Right cardiac atrium (tissue), 5 donors: ENCODE data around the gene CSMD2. TPM values are rescaled to one million over a fixed set of nuclear protein-coding genes. Genes with fewer than 3 reads are reported as not detected.
A peak's percentile ranks its signal among the peaks of the same experiment; 100 is the strongest.

Experiments
- ATAC-seq, 2 donors: fragments of 200-7000 bp; cut with Tn5 transposase; one replicate each; pipeline versions ENCODE4 v1.8.0 to v1.9.1; 2020; ENCODE audit warnings: moderate library complexity in 2 of 2, mild to moderate bottlenecking in 1 of 2
- DNase-seq, 3 donors: peaks; one replicate each; pipeline ENCODE4 v3.0.0-alpha.2; 2020
- H3K27ac ChIP-seq: one replicate; pipeline ENCODE4 v1.5.1; 2013; ENCODE audit warnings: mild to moderate bottlenecking, low read length, control low read depth, moderate library complexity
- H3K27me3 ChIP-seq: one replicate; pipeline ENCODE4 v1.6.1; 2013; ENCODE audit not compliant: control insufficient read depth, insufficient read depth
- H3K4me1 ChIP-seq: one replicate; pipeline ENCODE4 v1.6.1; 2013; ENCODE audit warnings: low read length; ENCODE audit not compliant: control insufficient read depth, insufficient read depth
- H3K4me3 ChIP-seq: one replicate; pipeline ENCODE4 v1.5.1; 2013; ENCODE audit warnings: low read length, control low read depth
- H3K9me3 ChIP-seq: one replicate; pipeline ENCODE4 v1.6.1; 2013; ENCODE audit warnings: low read length; ENCODE audit not compliant: control insufficient read depth
- WGBS: extraction: QIAGEN DNeasy Blood & Tissue Kit; methylation state at CpG from one replicate; pipeline ENCODE4 v1.1.7; 2013; 5-methylcytosine and 5-hydroxymethylcytosine counted together
- intact Hi-C, 4 donors: fragments of 100-400 bp; cut with DNase I; formaldehyde crosslinking; loops; one replicate each; pipeline versions ENCODE4 v1.11.0 to v1.14.0; 2022 to 2023
- polyA plus RNA-seq: library from polyadenylated mRNA; stranded (reverse); fragments of 200-250 nt; gene quantifications from one replicate; pipeline ENCODE4 v1.2.3, GENCODE V29; 2013
- total RNA-seq, 4 donors: library from RNA; stranded (reverse); fragmentation: NEBNext Ultra II Directional; extraction: Animal tissue kit (Norgen Biotek cat#: 25700); gene quantifications; one replicate each; pipeline ENCODE4 v1.2.1, GENCODE V29; 2021
- donor health status: healthy with polysubstance abuse.
- donor health status: DM: no; HTN: yes; CAD: no.
- donor health status: DM: no; HTN: no; CAD: no.
- donor health status: DM: no; HTN: yes; CAD: no; lungs with severe emphysema.
- donor health status: DM: yes; HTN: yes; CAD: no.

CSMD2 gene
- total and polyA plus RNA-seq, 5 donors = 0.11 to 0.59 (median 0.38) TPM

DNA sequence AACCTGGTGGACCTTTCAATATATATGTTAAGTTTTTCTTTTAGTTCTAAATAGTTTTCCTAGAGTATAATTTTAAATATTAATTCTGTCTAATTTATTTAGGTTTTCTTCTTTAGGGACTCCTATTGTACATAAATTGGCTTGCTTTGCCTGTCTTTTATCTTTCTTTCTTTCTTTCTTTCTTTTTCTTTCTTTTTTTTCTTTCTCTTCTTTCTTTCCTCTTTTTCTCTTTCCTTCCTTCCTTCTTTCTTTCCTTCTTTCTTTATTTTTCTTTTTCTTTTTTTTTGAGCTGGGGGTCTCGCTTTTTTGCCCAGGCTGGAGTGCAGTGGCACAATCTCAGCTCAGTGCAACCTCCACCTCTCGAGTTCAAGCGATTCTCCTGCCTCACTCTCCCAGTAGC, 657.4 kb downstream of the CSMD2 start:
- no peaks in the 10 kb centered on the region for H3K4me1 ChIP-seq
- no peaks in the 10 kb centered on the region for H3K9me3 ChIP-seq
- H3K27me3 ChIP-seq = no peaks in the 10 kb centered on the region
- DNase-seq = no peak
- WGBS = 92% methylated on average over 3 of the region's 3 CpGs
- ATAC-seq = no peak
- no peak overlapping the region for H3K4me3 ChIP-seq
- H3K27ac ChIP-seq = no peak overlapping the region
- intact Hi-C loops = no loop called here

- ATAC-seq (no peak), DNase-seq (no peak)
- Histone ChIP-seq H3K4me3 (no peak overlapping the region), H3K27me3 (no peaks in the 10 kb centered on the region), H3K9me3 (no peaks in the 10 kb centered on the region), H3K4me1 (no peaks in the 10 kb centered on the region), H3K27ac (no peak overlapping the region)
- intact Hi-C loops = no loop called here
- WGBS = 83% methylated on average over 1 of the region's 1 CpG
Observed at GRCh38 chr1:33503506-33503905, 661.5 kb downstream of the CSMD2 start.

DNA sequence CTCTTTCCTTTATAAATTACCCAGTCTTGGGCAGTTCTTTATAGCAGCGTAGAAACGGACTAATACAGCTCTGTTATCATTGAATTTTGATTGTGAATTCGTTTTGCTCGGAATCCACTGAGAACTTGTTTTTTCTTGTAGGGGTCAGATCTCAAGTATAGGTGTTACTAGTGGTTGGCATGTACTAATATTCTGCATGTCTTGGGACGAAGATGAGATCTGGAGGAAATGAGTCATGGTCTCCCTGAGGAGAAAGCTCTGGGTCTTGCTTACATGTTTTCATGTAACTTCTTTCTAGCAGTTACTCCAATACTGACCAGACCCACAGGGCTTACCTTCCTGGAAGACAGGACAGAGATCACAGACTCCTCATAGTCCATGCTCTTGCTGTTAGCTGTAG, 662.3 kb downstream of the CSMD2 start:
- Histone ChIP-seq H3K4me1 (no peaks in the 10 kb centered on the region), H3K9me3 (no peaks in the 10 kb centered on the region), H3K27me3 (no peaks in the 10 kb centered on the region), H3K27ac (no peak overlapping the region), H3K4me3 (no peak overlapping the region)
- ATAC-seq = no peak
- intact Hi-C loops = no loop called here
- no peak for DNase-seq
- 62% methylated on average over 5 of the region's 5 CpGs for WGBS

- H3K27ac ChIP-seq = no peak overlapping the region
- intact Hi-C loops = no loop called here
- 90% methylated on average over 8 of the region's 8 CpGs for WGBS
- H3K4me3 ChIP-seq = no peak overlapping the region
- DNase-seq (no peak), ATAC-seq (no peak)
- H3K4me1 ChIP-seq = no peaks in the 10 kb centered on the region
- H3K9me3 ChIP-seq = no peaks in the 10 kb centered on the region
- no peaks in the 10 kb centered on the region for H3K27me3 ChIP-seq
Observed at GRCh38 chr1:33501774-33502173, 663.3 kb downstream of the CSMD2 start.

- Histone ChIP-seq H3K4me3 (no peak overlapping the region), H3K27ac (no peak overlapping the region), H3K27me3 (no peaks in the 10 kb centered on the region), H3K9me3 (no peaks in the 10 kb centered on the region), H3K4me1 (no peaks in the 10 kb centered on the region)
- DNase-seq = no peak
- intact Hi-C loops = no loop called here
- WGBS = 88% methylated on average over 2 of the region's 2 CpGs
- no peak for ATAC-seq
Observed at GRCh38 chr1:33501309-33501708, 663.7 kb downstream of the CSMD2 start.

DNA sequence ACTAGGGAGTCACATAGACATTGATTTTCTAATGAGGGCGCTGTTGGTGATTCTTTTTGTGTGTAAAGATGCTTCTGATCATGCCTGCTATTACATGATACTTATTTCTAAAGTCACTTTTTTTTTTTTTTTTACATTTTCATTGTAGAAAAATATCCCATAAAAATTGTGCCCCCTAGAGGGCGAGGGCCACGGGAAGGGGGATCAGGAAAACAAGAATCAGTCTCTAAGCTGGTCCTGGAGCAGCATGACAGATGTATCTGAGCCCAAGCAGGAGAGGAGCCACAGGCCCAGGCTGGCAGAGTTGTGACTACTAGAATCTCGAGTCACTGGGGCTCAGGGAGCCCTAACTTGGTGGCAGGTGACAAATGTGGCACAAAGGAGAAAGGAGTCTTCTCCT, 664.5 kb downstream of the CSMD2 start:
- intact Hi-C loops = no loop called here
- Histone ChIP-seq H3K4me3 (no peak overlapping the region), H3K27ac (no peak overlapping the region), H3K9me3 (no peaks in the 10 kb centered on the region), H3K27me3 (no peaks in the 10 kb centered on the region), H3K4me1 (no peaks in the 10 kb centered on the region)
- no peak for ATAC-seq
- 72% methylated on average over 4 of the region's 4 CpGs for WGBS
- DNase-seq = no peak

- H3K4me1 ChIP-seq = no peaks in the 10 kb centered on the region
- no peak overlapping the region for H3K27ac ChIP-seq
- H3K9me3 ChIP-seq = peaks cover 14% of the 10 kb centered on the region
- DNase-seq (no peak), ATAC-seq (no peak)
- H3K4me3 ChIP-seq = no peak overlapping the region
- intact Hi-C loops = no loop called here
- no peaks in the 10 kb centered on the region for H3K27me3 ChIP-seq
- WGBS = 98% methylated on average over 1 of the region's 1 CpG
Observed at GRCh38 chr1:33497410-33497809, 667.6 kb downstream of the CSMD2 start.

GRCh38 chr1:33494929-33495328, 670.1 kb downstream of the CSMD2 start:
- peaks cover 14% of the 10 kb centered on the region for H3K9me3 ChIP-seq

GRCh38 chr1:33488624-33489023, 676.4 kb downstream of the CSMD2 start:
- Histone ChIP-seq H3K4me3 (no peak overlapping the region), H3K27me3 (no peaks in the 10 kb centered on the region), H3K27ac (no peak overlapping the region), H3K9me3 (peaks cover 3% of the 10 kb centered on the region), H3K4me1 (no peaks in the 10 kb centered on the region)
- intact Hi-C loops = no loop called here
- 96% methylated on average over 2 of the region's 2 CpGs for WGBS
- DNase-seq (no peak), ATAC-seq (no peak)

More at GRCh38 chr1:33494929-33495328, 670.1 kb downstream of the CSMD2 start:
- no peak overlapping the region for H3K27ac ChIP-seq
- no peaks in the 10 kb centered on the region for H3K4me1 ChIP-seq
- WGBS = 98% methylated on average over 9 of the region's 9 CpGs
- intact Hi-C loops = no loop called here
- ATAC-seq (no peak), DNase-seq (no peak)
- no peaks in the 10 kb centered on the region for H3K27me3 ChIP-seq
- no peak overlapping the region for H3K4me3 ChIP-seq

DNA sequence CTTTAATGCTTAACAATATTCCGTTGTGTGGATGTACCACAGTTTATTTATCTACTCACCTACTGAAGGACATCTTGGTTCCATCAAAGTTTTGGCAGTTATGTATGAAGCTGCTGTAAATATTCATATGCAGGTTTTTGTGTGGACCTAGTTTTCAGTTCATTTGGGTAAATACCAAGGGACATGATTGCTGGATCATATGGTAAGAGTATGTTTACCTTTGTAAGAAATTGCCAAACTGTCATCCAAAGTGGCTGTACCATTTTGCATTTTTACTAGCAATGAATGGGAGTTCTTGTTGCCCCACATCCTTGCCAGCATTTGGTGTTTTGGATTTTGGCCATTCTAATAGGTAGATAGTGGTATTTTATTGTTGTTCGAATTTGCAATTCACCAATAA, 682.6 kb downstream of the CSMD2 start:
- H3K27me3 ChIP-seq = no peaks in the 10 kb centered on the region
- 97% methylated on average over 2 of the region's 2 CpGs for WGBS
- no peak overlapping the region for H3K27ac ChIP-seq
- no peaks in the 10 kb centered on the region for H3K4me1 ChIP-seq
- ATAC-seq (no peak), DNase-seq (no peak)
- H3K9me3 ChIP-seq = no peaks in the 10 kb centered on the region
- intact Hi-C loops = no loop called here
- no peak overlapping the region for H3K4me3 ChIP-seq

- 73% methylated on average over 4 of the region's 4 CpGs for WGBS
- Histone ChIP-seq H3K9me3 (no peaks in the 10 kb centered on the region), H3K27me3 (no peaks in the 10 kb centered on the region), H3K4me3 (no peak overlapping the region), H3K27ac (no peak overlapping the region), H3K4me1 (peaks cover 5% of the 10 kb centered on the region)
- DNase-seq (no peak), ATAC-seq (no peak)
- intact Hi-C loops = loop anchor here in 2 of 4 donors (5.0 to 10.0 kb wide), 2 partner anchors 130 to 137 kb away; no protein-coding TSS in a partner anchor
Observed at GRCh38 chr1:33477451-33477850, 687.6 kb downstream of the CSMD2 start.

GRCh38 chr1:33473900-33474299, 691.1 kb downstream of the CSMD2 start:
- peaks cover 5% of the 10 kb centered on the region for H3K4me1 ChIP-seq
- no peak overlapping the region for H3K4me3 ChIP-seq
- intact Hi-C loops = loop anchor here in 2 of 4 donors (5.0 to 10.0 kb wide), 3 partner anchors 138 to 337 kb away; no protein-coding TSS in a partner anchor

More at GRCh38 chr1:33473900-33474299, 691.1 kb downstream of the CSMD2 start:
- Histone ChIP-seq H3K27me3 (no peaks in the 10 kb centered on the region), H3K9me3 (no peaks in the 10 kb centered on the region), H3K27ac (peak overlapping the region; percentile 23)
- peak in 1 of 2 donors; percentile 13 for ATAC-seq
- DNase-seq = peak in 1 of 3 donors; percentile 61
